ENCODE results near the gene BOLA2B.
"Not testable (repeated sequence)": the region's sequence is repeated elsewhere in the genome, so short reads cannot be mapped to it uniquely, and the experiment has no call there.

Gene BOLA2B

DNA sequence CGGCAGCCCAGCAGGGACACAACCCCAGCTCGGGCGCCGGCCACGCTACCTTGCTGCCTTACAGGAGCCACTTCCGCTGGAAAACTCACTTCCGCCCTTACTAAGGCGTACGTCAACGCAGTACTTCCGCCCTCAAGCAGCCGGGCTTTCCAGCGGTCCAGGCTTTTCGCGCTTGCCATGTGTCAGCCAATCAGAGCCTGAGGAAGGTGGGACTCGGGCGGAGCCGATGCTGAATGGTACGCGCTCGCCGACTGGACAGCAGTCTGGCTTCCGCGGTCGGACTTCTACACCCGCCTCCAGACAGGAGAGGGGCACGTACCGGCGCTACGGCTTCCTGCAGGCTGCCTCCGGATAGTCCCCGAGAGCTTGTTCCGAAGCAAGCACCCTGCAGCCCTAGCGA is at the start of gene BOLA2B, which contains the start of gene SLX1A:
TSS of gene BOLA2B (minus strand) at position 52 of the 400 bp plus-strand sequence. CDS start 71 bp downstream, outside the sequence.
TSS of gene SLX1A (plus strand) at position 261 of the 400 bp plus-strand sequence. CDS start 210 bp downstream, outside the sequence.
- DNase-seq, result not testable (repeated sequence)

GRCh38 chr16:30217082-30217481 is 23.6 kb upstream of the BOLA2B start:
- DNase-seq, result not testable (repeated sequence)

DNA sequence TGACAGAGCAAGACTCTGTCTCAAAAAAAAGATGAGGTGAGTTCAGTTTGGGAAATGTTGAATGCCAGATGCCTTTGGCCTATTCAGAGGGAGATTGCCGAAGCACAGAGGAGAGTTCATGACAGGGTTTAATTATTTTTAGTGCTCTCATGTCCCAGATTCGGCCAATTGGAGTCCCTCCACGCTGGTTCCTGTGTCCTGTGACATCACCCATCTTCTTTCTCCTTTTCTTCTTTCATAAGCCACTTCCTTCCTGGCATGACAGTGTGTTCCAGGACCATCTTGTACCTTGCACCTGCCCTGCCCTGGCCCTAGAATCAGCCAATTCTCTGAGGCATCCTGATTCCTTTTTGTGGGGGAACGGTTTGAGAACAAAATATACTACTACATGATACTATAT is 17.9 kb upstream of the BOLA2B start:
- not testable (repeated sequence) for DNase-seq

- DNase-seq, result not testable (repeated sequence)
Measured at GRCh38 chr16:30209032-30209431, 15.6 kb upstream of the BOLA2B start.

GRCh38 chr16:30207063-30207704 is 13.7 kb upstream of the BOLA2B start:
- not testable (repeated sequence) for DNase-seq

- DNase-seq, result not testable (repeated sequence)
Measured at GRCh38 chr16:30206252-30206651, 12.8 kb upstream of the BOLA2B start.

- not testable (repeated sequence) for DNase-seq
Measured at GRCh38 chr16:30205541-30206236, 12.2 kb upstream of the BOLA2B start.

GRCh38 chr16:30199608-30200343 is 6.3 kb upstream of the BOLA2B start:
- DNase-seq, result not testable (repeated sequence)

DNA sequence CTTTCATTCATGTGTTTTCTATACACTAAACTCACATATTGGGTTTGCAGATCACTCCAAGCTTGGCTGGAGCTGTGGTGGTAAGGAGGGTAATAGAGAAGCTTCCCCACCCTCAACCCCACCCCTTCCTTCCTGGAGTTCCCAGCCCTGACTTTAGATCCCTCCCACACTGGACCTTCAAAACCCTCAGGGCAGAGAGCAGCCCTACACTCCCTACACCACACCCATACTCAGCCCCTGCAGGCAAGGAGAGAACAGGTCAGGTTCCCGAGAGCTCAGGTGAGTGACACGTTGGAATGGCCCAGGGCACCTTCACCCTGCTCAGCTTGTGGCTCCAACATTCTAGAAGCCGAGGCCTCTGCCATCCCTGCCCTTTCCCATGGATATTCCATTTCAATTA is 5.6 kb upstream of the BOLA2B start, which contains the start of gene SULT1A3:
TSS of gene SULT1A3 (plus strand) at position 207 of the 400 bp plus-strand sequence. CDS start 1,474 bp downstream, outside the sequence.
- not testable (repeated sequence) for DNase-seq

DNA sequence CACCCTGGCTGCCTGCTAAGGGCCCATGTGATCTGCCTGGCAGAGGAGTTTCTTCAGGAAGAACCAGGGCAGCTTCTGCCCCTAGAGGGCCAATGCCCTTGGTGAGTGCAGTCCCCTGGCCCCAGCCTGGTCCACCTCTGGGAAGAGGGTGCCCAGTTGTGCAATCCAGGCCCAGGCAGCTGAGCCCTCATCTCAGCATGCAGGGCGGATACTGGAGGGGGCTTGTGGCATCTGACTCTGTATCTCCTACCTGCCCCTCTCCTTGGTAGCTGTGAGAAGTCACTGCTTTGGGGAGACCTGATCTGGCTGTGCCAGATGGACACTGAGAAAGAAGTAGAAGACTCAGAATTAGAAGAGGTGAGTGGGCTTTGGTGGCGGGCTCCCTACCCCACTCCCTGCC is 3.5 kb upstream of the BOLA2B start:
- DNase-seq, result not testable (repeated sequence)

GRCh38 chr16:30194172-30194925 is 883 bp upstream of the BOLA2B start:
- not testable (repeated sequence) for DNase-seq

- not testable (repeated sequence) for DNase-seq
Measured at GRCh38 chr16:30193098-30193497, 368 bp downstream of the BOLA2B start.

- not testable (repeated sequence) for DNase-seq
Measured at GRCh38 chr16:30191158-30191557, 2.3 kb downstream of the BOLA2B start.

DNA sequence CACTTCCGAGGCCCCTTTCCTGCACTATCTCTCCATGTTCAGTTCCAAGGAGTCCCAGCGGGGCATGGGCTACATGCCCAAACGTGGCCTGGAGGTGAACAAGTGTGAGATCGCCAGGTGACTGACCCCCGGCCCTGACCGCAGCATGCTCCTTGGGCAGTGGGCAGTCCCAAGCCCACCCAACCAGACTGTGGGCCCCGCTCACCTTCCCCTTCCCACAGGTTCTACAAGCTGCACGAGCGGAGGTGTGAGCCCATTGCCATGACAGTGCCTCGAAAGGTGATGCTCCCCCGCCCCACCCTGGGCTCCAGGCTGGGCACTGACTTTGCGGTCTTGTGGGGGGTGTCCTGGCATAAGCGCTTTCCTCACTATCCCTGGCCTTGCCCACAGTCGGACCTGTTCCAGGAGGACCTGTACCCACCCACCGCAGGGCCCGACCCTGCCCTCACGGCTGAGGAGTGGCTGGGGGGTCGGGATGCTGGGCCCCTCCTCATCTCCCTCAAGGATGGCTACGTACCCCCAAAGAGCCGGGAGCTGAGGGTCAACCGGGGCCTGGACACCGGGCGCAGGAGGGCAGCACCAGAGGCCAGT is 5.4 kb downstream of the BOLA2B start:
- DNase-seq, result no peak

DNA sequence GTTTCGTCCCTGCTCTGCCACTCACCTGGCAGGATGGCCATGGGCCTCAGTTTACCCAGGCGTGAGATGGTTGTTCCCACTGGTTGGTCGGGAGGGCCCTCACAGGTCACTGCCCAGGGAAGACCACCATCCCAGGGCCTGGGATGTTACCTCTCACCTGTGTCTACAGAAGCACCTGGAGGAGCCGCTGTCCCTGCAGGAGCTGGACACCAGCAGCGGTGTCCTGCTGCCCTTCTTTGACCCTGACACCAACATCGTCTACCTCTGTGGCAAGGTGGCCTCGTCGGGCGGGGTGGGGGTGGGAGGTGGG is 6.0 kb downstream of the BOLA2B start:
- no peak for DNase-seq

DNA sequence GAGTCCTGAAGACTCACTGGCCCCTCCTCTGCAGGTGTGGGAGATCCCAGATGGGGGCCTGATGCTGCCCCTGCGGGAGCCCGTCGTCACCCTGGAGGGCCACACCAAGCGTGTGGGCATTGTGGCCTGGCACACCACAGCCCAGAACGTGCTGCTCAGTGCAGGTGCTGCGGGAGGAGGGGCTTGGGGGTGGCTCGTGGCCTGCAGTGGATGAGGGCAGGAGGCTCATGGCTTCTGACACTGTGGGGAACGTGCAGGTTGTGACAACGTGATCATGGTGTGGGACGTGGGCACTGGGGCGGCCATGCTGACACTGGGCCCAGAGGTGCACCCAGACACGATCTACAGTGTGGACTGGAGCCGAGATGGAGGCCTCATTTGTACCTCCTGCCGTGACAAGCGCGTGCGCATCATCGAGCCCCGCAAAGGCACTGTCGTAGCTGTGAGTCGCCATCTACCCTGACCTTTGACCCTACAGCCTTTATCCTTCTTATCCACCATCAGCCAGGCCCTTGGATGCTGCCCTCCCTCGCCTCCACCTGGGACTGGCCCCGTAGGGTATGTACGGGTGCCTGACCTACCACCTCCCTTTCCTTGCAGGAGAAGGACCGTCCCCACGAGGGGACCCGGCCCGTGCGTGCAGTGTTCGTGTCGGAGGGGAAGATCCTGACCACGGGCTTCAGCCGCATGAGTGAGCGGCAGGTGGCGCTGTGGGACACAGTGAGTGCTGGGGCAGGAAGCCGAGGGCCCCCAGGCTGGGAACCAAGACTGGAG is 6.5 kb downstream of the BOLA2B start:
- peak; percentile 84 for DNase-seq

GRCh38 chr16:30186444-30186781 is 7.1 kb downstream of the BOLA2B start:
- DNase-seq, result peak; percentile 12

DNA sequence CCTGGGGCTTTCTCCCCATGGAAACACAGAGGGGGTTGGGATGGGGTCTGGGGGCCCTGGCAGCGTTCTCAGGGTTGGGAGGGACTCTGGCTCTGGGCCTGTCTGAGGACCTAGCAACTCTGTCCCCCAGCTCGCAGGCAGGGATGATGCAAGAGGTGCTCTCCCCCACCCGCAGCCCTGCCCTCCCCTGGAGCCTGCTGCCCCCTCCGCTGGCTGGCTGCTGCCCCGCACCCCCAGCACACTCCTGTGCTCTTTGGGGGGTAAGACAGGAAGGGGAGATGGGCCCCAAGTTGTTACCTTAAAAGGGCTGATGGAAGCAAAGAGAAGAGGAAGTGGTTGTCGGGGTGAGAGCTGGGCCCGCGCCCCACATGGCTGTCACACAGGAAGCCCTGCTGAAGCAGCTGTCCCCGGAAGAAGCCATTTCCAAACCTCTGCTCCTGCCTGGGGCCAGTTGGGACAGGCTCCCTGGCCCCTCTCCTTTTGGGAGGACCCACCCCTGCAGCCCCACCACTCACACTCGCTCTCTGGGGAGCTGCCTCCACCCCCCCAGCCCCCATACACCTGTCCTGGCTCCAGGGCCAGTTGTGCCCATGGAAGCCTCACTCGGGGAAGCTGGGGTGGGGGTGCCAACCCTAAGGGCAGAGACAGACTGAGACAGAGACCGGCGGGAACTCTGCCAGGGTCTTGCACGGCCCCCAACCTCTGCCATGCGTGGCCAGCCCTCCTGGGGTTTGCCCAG is 7.6 kb downstream of the BOLA2B start:
- peak; percentile 62 for DNase-seq

DNA sequence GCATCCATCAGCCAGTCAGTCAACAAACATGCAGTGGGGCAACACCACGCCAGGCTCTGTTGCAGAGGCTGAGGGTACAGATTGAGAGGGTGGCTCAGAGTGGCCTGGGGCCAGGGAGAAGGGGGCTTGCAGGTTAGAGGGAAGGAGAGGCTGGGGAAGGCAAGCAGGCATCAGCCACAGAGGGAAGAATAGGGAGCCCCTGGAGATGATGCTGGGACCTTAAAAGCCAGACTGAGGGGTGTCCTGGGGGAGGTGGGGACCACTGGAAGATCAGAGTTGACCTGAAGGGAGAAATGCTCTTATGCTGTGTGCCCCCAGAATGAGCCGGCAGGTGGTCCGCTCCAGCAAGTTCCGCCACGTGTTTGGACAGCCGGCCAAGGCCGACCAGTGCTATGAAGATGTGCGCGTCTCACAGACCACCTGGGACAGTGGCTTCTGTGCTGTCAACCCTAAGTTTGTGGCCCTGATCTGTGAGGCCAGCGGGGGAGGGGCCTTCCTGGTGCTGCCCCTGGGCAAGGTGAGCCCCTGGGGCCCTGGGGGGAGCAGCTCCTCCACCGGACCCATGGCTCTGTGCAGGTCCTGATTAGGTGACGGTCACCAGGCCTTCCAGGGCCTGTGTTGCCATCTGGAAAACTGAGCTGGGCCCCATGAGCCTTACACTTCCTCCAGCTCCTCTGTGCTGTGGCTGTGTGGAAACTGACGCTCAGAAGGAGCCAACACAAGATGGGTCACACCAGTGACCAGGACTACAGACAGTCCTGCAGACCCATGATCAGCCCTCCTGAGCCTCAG is 8.4 kb downstream of the BOLA2B start:
- peak; percentile 23 for DNase-seq
